Measurements from ENCODE around the gene COQ7. TPM values are rescaled to one million over a fixed set of nuclear protein-coding genes. Genes with fewer than 3 reads are reported as not detected.

The COQ7 gene
- polyA plus RNA-seq, 1 experiment, result 10.7 TPM

DNA sequence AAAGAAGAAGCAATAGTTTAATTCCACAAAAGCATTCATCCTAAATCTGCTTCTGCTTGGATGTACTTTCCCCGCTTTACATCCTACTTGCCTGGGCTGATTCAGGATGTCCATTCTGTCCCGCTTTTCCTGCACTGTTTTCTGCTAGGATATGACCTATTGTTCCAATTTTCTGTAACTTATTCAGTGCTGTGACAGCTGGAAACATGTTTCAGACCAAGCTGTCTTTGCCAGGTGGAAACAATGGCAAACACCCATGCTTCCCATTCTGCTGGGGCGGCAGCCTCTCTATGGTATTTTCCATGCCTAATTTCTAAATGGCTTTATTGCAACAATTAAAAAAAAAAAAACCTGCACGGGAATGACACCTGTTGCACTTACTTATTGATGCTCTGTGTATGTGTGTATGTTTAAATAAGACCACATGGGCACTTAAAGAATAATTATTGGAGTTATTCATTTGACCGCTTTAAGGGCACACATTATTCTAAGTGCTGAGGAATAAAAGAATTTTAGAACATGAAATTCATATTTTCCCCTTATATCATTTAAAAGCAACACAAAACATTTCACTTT, 21.0 kb downstream of the COQ7 start:
- DNase-seq (ENCODE audit: low read depth), result no peak
- no peaks in the 10 kb centered on the region for H3K27me3 ChIP-seq (ENCODE audit: control insufficient read depth, insufficient read depth, low read length)
- TF ChIP-seq, protein P1, sequence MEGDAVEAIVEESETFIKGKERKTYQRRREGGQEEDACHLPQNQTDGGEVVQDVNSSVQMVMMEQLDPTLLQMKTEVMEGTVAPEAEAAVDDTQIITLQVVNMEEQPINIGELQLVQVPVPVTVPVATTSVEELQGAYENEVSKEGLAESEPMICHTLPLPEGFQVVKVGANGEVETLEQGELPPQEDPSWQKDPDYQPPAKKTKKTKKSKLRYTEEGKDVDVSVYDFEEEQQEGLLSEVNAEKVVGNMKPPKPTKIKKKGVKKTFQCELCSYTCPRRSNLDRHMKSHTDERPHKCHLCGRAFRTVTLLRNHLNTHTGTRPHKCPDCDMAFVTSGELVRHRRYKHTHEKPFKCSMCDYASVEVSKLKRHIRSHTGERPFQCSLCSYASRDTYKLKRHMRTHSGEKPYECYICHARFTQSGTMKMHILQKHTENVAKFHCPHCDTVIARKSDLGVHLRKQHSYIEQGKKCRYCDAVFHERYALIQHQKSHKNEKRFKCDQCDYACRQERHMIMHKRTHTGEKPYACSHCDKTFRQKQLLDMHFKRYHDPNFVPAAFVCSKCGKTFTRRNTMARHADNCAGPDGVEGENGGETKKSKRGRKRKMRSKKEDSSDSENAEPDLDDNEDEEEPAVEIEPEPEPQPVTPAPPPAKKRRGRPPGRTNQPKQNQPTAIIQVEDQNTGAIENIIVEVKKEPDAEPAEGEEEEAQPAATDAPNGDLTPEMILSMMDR (IDR thresholded peaks at IDR 0.05; ENCODE audit: insufficient read depth, low read depth, low read length), result no peak
- ChIA-PET POLR2A (no interaction called here), CTCF (interaction anchor here (1.0 to 5.5 kb wide), 2 partner anchors 17 to 90 kb away, joined by 4 to 80 read pairs; no protein-coding TSS in a partner anchor)
- no peaks in the 10 kb centered on the region for H3K36me3 ChIP-seq (ENCODE audit: control insufficient read depth, insufficient read depth, low read length)
- no peak overlapping the region for H3K4me3 ChIP-seq (ENCODE audit: low read depth, low read length)

DNA sequence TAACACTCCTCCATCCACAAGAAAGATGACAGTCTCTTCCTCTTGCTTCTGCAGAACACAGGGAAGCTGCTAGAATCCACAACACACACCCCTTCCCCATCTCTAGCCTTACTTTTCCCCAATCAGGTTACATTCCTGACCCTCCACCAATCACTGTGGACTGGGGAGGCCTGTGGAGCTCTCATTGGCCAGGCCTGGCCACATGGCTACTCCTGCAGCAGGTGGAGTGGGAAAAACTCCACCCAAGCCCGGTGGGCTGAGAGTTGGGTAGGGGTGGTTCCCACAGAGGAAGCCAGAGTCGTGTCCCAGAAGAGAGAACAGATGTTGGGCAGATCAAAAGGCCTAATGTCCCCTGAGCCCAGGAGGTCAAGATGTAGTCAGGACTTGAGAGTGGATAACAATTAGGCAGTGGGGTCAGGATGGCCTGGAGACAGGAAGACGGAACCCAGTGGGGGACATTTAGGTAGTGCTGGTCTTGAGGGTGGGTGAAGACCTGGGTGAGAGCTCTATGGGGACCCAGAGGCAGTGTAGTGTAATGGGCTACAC, 22.1 kb downstream of the COQ7 start:
- ChIA-PET CTCF (interaction anchor here (1.0 kb wide), 2 partner anchors 18 to 69 kb away, joined by 3 to 4 read pairs; no protein-coding TSS in a partner anchor), POLR2A (no interaction called here)
- TF ChIP-seq, protein P1 (IDR thresholded peaks at IDR 0.05; ENCODE audit: insufficient read depth, low read depth, low read length), result no peak
- no peaks in the 10 kb centered on the region for H3K36me3 ChIP-seq (ENCODE audit: control insufficient read depth, insufficient read depth, low read length)
- no peaks in the 10 kb centered on the region for H3K27me3 ChIP-seq (ENCODE audit: control insufficient read depth, insufficient read depth, low read length)
- no peak overlapping the region for H3K4me3 ChIP-seq (ENCODE audit: low read depth, low read length)
- DNase-seq (ENCODE audit: low read depth), result no peak

DNA sequence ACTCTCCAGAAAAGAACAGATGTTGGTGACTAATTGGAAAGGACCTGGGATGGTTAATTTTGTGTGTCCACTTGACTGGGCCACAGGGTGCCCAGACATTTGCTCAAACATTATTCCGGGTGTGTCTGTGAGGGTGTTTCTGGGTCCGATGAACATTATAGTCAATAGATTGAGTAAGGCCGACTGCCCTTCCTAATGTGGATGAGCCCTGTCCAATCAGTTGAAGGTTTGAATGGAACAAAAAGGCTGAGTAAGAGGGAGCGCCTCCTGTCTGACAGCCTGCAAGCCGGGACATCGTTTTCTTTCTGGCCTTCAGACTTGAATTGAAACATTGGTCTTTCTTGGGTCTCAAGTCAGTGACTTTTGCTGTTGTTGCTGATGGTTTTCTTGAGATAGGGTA, 23.5 kb downstream of the COQ7 start:
- Histone ChIP-seq H3K4me3 (ENCODE audit: low read depth, low read length) (no peak overlapping the region), H3K36me3 (ENCODE audit: control insufficient read depth, insufficient read depth, low read length) (no peaks in the 10 kb centered on the region), H3K27me3 (ENCODE audit: control insufficient read depth, insufficient read depth, low read length) (no peaks in the 10 kb centered on the region)
- ChIA-PET POLR2A (no interaction called here), CTCF (no interaction called here)
- no peak for DNase-seq (ENCODE audit: low read depth)
- TF ChIP-seq, protein P1 (IDR thresholded peaks at IDR 0.05; ENCODE audit: insufficient read depth, low read depth, low read length), result no peak

DNA sequence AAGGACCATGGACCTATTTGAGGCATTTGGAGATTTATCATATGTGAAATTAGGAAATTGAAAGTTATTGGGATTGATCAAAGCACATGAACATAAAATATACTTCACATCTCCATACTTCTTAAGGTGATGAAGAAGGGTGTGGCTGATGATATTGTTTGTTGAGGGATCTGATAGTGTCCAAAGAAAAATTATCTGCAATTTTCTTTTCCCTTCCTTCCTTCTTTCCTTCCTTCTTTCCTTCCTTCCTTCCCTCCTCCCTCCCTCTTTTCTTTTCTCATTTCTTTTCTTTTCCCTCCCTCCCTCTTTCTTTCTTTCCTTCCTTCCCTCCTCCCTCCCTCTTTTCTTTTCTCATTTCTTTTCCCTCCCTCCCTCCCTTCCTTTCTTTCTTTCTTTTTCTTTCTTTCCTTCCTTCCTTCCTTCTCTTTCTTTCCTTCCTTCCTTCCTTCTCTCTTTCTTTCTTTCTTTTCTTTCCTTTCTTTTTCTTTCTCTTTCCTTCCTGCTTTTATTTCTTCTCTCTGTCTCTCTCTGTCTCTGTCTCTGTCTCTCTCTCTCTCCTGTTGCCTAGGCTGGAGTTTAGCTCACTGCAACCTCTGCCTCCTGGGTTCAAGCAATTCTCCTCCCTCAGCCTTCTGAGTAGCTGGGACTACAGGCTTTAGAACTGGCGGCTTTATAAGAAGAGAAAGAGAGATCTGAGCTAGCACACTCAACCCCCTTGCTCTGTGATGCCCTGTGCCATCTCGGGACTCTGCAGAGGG, 25.4 kb downstream of the COQ7 start:
- no peak overlapping the region for H3K4me3 ChIP-seq (ENCODE audit: low read depth, low read length)
- H3K36me3 ChIP-seq (ENCODE audit: control insufficient read depth, insufficient read depth, low read length), result no peaks in the 10 kb centered on the region
- no peaks in the 10 kb centered on the region for H3K27me3 ChIP-seq (ENCODE audit: control insufficient read depth, insufficient read depth, low read length)
- DNase-seq (ENCODE audit: low read depth), result no peak
- ChIA-PET POLR2A (no interaction called here), CTCF (interaction anchor here (0.9 to 1.0 kb wide), 2 partner anchors 9 to 283 kb away, joined by 3 read pairs; no protein-coding TSS in a partner anchor)
- TF ChIP-seq, protein P1 (IDR thresholded peaks at IDR 0.05; ENCODE audit: insufficient read depth, low read depth, low read length), result no peak
